ENCODE measurements around the gene NRG3. TPM values are rescaled to one million over a fixed set of nuclear protein-coding genes. Genes with fewer than 3 reads are reported as not detected.

NRG3 gene
- total RNA-seq, 8 experiments from 2014 or later, result 0.28 to 17.2 (median 13.6) TPM; not detected in 1

GRCh38 chr10:81872206-81872862, 2.7 kb upstream of the NRG3 start:
- Histone ChIP-seq H3K4me1 (replicated peaks in 1 of 2) (peaks cover 6 to 10% of the 10 kb centered on the region in 2 donors), H3K4me3 (peak overlapping the region in 2 of 5 donors; percentile 12 to 85), H3K27ac (no peak overlapping the region)
- peak in 5 of 8 experiments; percentile 19 to 50 (median 38) for ATAC-seq (replicated peaks in 6 of 8)
- 0 to 65% (median 52%) methylated on average over 1 to 5 of the region's 6 CpGs for WGBS, 10 experiments
- in situ Hi-C loops (cut with MboI; ENCODE audit: low pct_unique_long_range_greater_than_20kb in 2 of 9, low sequenced_read_pairs in 9 of 9, unreplicated experiment in 9 of 9), result no loop called here

DNA sequence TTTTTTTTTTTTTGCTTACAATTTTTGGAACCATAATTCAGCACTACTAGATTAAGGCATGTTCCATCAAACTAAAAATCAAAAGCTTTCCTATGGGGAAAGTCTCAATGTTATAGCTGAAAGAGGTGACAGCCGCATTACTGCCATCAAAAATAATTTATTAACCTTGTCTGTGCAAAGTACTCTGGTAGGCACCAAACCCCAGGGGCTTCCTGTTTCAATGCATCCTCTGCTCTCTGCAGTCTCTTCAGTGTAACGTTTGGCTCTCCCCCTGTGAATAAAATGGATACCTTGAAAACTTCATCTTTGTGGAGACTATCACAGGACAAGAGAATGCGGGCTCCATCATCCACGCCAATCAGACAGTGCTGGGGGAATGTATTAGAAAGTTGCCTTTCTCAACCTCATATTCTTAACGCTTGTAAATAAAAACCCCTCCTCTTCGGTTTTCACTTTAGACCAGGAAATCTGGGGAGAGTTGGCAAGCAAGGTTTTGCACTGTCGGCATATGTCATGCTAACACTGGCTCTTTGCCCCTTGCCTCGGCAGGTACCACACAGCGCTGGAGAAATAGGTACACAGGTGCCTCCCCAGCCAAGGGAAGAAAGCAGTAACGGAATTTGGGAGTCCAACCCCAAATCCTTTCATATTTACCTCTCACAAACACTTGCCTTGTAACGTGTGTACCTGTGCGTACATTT, 1.6 kb upstream of the NRG3 start:
- ATAC-seq (replicated peaks in 6 of 8), result no peak
- no peak overlapping the region for H3K27ac ChIP-seq
- peak overlapping the region; percentile 75 to 97 (median 85) for H3K4me3 ChIP-seq
- H3K4me1 ChIP-seq (replicated peaks in 1 of 2), result peaks cover 10 to 12% of the 10 kb centered on the region in 2 donors
- WGBS, 10 experiments, result 0 to 83% (median 36%) methylated on average over 1 to 8 of the region's 12 CpGs
- in situ Hi-C loops (cut with MboI; ENCODE audit: low pct_unique_long_range_greater_than_20kb in 2 of 9, low sequenced_read_pairs in 9 of 9, unreplicated experiment in 9 of 9), result no loop called here

GRCh38 chr10:81873932-81874816, 820 bp upstream of the NRG3 start:
- Histone ChIP-seq H3K4me1 (replicated peaks in 1 of 2) (peaks cover 15 to 17% of the 10 kb centered on the region in 2 donors), H3K27ac (peak overlapping the region; percentile 78 to 80), H3K4me3 (peak overlapping the region; percentile 75 to 97 (median 85))
- in situ Hi-C loops (cut with MboI; ENCODE audit: low pct_unique_long_range_greater_than_20kb in 2 of 9, low sequenced_read_pairs in 9 of 9, unreplicated experiment in 9 of 9), result no loop called here
- ATAC-seq (replicated peaks in 6 of 8), result peak; percentile 23 to 97 (median 76)
- WGBS, 10 experiments, result 0% methylated on average over 1 to 7 of the region's 80 CpGs; no CpG with 5 or more reads in 7 of the 10 experiments

DNA sequence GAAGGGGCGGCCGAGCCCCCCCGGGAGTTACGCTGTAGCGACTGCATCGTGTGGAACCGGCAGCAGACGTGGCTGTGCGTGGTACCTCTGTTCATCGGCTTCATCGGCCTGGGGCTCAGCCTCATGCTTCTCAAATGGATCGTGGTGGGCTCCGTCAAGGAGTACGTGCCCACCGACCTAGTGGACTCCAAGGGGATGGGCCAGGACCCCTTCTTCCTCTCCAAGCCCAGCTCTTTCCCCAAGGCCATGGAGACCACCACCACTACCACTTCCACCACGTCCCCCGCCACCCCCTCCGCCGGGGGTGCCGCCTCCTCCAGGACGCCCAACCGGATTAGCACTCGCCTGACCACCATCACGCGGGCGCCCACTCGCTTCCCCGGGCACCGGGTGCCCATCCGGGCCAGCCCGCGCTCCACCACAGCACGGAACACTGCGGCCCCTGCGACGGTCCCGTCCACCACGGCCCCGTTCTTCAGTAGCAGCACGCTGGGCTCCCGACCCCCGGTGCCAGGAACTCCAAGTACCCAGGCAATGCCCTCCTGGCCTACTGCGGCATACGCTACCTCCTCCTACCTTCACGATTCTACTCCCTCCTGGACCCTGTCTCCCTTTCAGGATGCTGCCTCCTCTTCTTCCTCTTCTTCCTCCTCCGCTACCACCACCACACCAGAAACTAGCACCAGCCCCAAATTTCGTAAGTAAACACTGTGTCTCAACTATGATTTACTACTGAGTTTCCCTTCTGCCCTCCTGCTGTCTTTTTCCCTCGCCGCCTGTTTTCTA, 666 bp downstream of the NRG3 start:
- in situ Hi-C loops (cut with MboI; ENCODE audit: low pct_unique_long_range_greater_than_20kb in 2 of 9, low sequenced_read_pairs in 9 of 9, unreplicated experiment in 9 of 9), result no loop called here
- peak overlapping the region; percentile 78 to 80 for H3K27ac ChIP-seq

GRCh38 chr10:81876253-81877077, 1.5 kb downstream of the NRG3 start:
- Histone ChIP-seq H3K4me1 (replicated peaks in 1 of 2) (peaks cover 23 to 29% of the 10 kb centered on the region in 2 donors), H3K4me3 (peak overlapping the region; percentile 75 to 97 (median 85)), H3K27ac (peak overlapping the region; percentile 36 to 37)
- in situ Hi-C loops (cut with MboI; ENCODE audit: low pct_unique_long_range_greater_than_20kb in 2 of 9, low sequenced_read_pairs in 9 of 9, unreplicated experiment in 9 of 9), result no loop called here
- 0 to 58% (median 1%) methylated on average over 2 to 15 of the region's 25 CpGs; no CpG with 5 or more reads in 2 of the 10 experiments for WGBS, 10 experiments
- ATAC-seq (replicated peaks in 6 of 8), result peak in 5 of 8 experiments; percentile 6 to 36 (median 26)

More for the DNA sequence above, 666 bp downstream of the NRG3 start:
- ATAC-seq (replicated peaks in 6 of 8), result no peak
- H3K4me1 ChIP-seq (replicated peaks in 1 of 2), result peaks cover 23 to 26% of the 10 kb centered on the region in 2 donors
- peak overlapping the region; percentile 75 to 97 (median 85) for H3K4me3 ChIP-seq
- 0 to 17% (median 0%) methylated on average over 1 to 10 of the region's 49 CpGs; no CpG with 5 or more reads in 3 of the 10 experiments for WGBS, 10 experiments

GRCh38 chr10:81877596-81877995, 2.6 kb downstream of the NRG3 start:
- WGBS, 10 experiments, result 0 to 50% (median 7%) methylated on average over 1 to 2 of the region's 2 CpGs; no CpG with 5 or more reads in 1 of the 10 experiments
- Histone ChIP-seq H3K4me1 (replicated peaks in 1 of 2) (peaks cover 23 to 34% of the 10 kb centered on the region in 2 donors), H3K27ac (no peak overlapping the region), H3K4me3 (peak overlapping the region; percentile 75 to 97 (median 85))
- no peak for ATAC-seq (replicated peaks in 6 of 8)
- in situ Hi-C loops (cut with MboI; ENCODE audit: low pct_unique_long_range_greater_than_20kb in 2 of 9, low sequenced_read_pairs in 9 of 9, unreplicated experiment in 9 of 9), result no loop called here

- WGBS, 10 experiments, result 0 to 100% (median 50%) methylated on average over 1 of the region's 1 CpG; no CpG with 5 or more reads in 3 of the 10 experiments
- in situ Hi-C loops (cut with MboI; ENCODE audit: low pct_unique_long_range_greater_than_20kb in 2 of 9, low sequenced_read_pairs in 9 of 9, unreplicated experiment in 9 of 9), result no loop called here
- Histone ChIP-seq H3K4me1 (replicated peaks in 1 of 2) (peaks cover 18 to 24% of the 10 kb centered on the region in 2 donors), H3K27ac (no peak overlapping the region), H3K4me3 (no peak overlapping the region)
- ATAC-seq (replicated peaks in 6 of 8), result no peak
Measured at GRCh38 chr10:81882011-81882410, 7.0 kb downstream of the NRG3 start.

GRCh38 chr10:81884856-81885255, 9.9 kb downstream of the NRG3 start:
- Histone ChIP-seq H3K4me1 (replicated peaks in 1 of 2) (peaks cover 5 to 25% of the 10 kb centered on the region in 2 donors), H3K27ac (no peak overlapping the region), H3K4me3 (no peak overlapping the region)
- 0 to 100% (median 75%) methylated on average over 1 of the region's 1 CpG; no CpG with 5 or more reads in 2 of the 10 experiments for WGBS, 10 experiments
- ATAC-seq (replicated peaks in 6 of 8), result no peak
- in situ Hi-C loops (cut with MboI; ENCODE audit: low pct_unique_long_range_greater_than_20kb in 2 of 9, low sequenced_read_pairs in 9 of 9, unreplicated experiment in 9 of 9), result no loop called here

- 0 to 100% (median 78%) methylated on average over 1 to 2 of the region's 2 CpGs; no CpG with 5 or more reads in 1 of the 10 experiments for WGBS, 10 experiments
- peaks cover 0 to 19% of the 10 kb centered on the region in 2 donors for H3K4me1 ChIP-seq (replicated peaks in 1 of 2)
- no peak for ATAC-seq (replicated peaks in 6 of 8)
- no peak overlapping the region for H3K4me3 ChIP-seq
- in situ Hi-C loops (cut with MboI; ENCODE audit: low pct_unique_long_range_greater_than_20kb in 2 of 9, low sequenced_read_pairs in 9 of 9, unreplicated experiment in 9 of 9), result no loop called here
- no peak overlapping the region for H3K27ac ChIP-seq
Measured at GRCh38 chr10:81885491-81885890, 10.5 kb downstream of the NRG3 start.

- H3K4me1 ChIP-seq (replicated peaks in 1 of 2), result peaks cover 0 to 10% of the 10 kb centered on the region in 2 donors
- in situ Hi-C loops (cut with MboI; ENCODE audit: low pct_unique_long_range_greater_than_20kb in 2 of 9, low sequenced_read_pairs in 9 of 9, unreplicated experiment in 9 of 9), result no loop called here
- no peak for ATAC-seq (replicated peaks in 6 of 8)
- no peak overlapping the region for H3K27ac ChIP-seq
- H3K4me3 ChIP-seq, result no peak overlapping the region
Measured at GRCh38 chr10:81886939-81887338, 11.9 kb downstream of the NRG3 start.

DNA sequence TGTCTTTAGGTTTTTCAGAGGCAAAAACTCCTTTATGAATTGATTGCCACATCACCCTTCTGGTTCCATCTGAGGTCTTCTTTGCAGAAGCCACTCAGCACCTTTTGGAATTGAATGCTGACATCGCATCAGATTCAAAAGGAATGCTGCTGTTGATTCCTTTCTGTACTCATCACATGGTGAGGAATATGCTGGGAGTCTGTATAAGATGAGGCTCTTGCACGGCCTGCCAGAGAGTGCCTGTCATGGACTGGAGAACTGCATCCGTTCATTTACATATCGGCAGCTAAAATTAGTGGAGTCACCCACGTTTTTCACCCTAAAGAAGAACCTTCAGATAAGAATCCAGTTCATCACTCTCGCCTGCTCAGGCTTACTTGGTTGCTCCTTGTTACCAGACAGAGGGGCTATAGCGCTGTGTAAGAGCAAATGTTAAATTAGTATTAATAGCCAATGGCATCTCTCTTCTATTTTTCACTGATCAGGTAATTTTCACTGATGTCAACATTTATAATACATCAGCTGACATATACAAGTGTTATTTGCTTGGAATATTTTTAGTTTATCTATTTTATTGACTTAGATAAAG, 14.3 kb downstream of the NRG3 start:
- Histone ChIP-seq H3K4me3 (no peak overlapping the region), H3K4me1 (replicated peaks in 1 of 2) (peaks cover 0 to 9% of the 10 kb centered on the region in 2 donors), H3K27ac (no peak overlapping the region)
- WGBS, 10 experiments, result 8 to 100% (median 79%) methylated on average over 1 to 6 of the region's 7 CpGs
- in situ Hi-C loops (cut with MboI; ENCODE audit: low pct_unique_long_range_greater_than_20kb in 2 of 9, low sequenced_read_pairs in 9 of 9, unreplicated experiment in 9 of 9), result no loop called here
- ATAC-seq (replicated peaks in 6 of 8), result peak in 4 of 8 experiments; percentile 16 to 44 (median 34)

All from motor neuron (in vitro differentiated cells).